ENCODE measurements around the gene MYO7A.

The MYO7A gene

GRCh38 chr11:77129069-77129841 lies 1.2 kb downstream of the MYO7A start:
- peaks cover 0 to 14% of the 10 kb centered on the region in 2 donors for H3K36me3 ChIP-seq (replicated peaks in 1 of 2; ENCODE audit: control insufficient read depth in 2 of 2, insufficient read depth in 2 of 2, low read length in 2 of 2)
- H2BK5ac ChIP-seq (ENCODE audit: low read length): no peak overlapping the region
- no peak overlapping the region for H3K4me3 ChIP-seq (ENCODE audit: low read length in 2 of 2)
- H3K4ac ChIP-seq (ENCODE audit: low read length): no peak overlapping the region
- H3K14ac ChIP-seq (ENCODE audit: low read length): no peak overlapping the region
- no peaks in the 10 kb centered on the region for H3K27me3 ChIP-seq (ENCODE audit: control insufficient read depth in 3 of 3, insufficient read depth in 3 of 3, low read depth in 1 of 3, low read length in 3 of 3)
- WGBS, 2 donors (ENCODE audit: extremely low coverage in 2 of 2, insufficient read length in 2 of 2, insufficient replicate concordance in 1 of 2): no CpG with 5 or more reads among the region's 11 CpGs
- no peak overlapping the region for H3K27ac ChIP-seq (replicated peaks; ENCODE audit: low read length)
- no peak for DNase-seq (ENCODE audit: low spot score)
- H3K9ac ChIP-seq (ENCODE audit: low read depth, low read length, poor library complexity): no peak overlapping the region
- H3K4me1 ChIP-seq (ENCODE audit: control insufficient read depth in 2 of 2, insufficient read depth in 1 of 2, low read depth in 1 of 2, low read length in 2 of 2): peaks cover 11 to 12% of the 10 kb centered on the region in 2 donors
- H3K4me2 ChIP-seq (ENCODE audit: insufficient read depth, low read length, poor library complexity, severe bottlenecking): no peak overlapping the region
- no peak overlapping the region for H2AK5ac ChIP-seq (ENCODE audit: low read depth, low read length)
- no peak overlapping the region for H4K91ac ChIP-seq (ENCODE audit: low read depth, low read length, poor library complexity)
- no peak overlapping the region for H4K8ac ChIP-seq (ENCODE audit: low read depth, low read length)
- no peaks in the 10 kb centered on the region for H3K9me3 ChIP-seq (replicated peaks in 1 of 2; ENCODE audit: control insufficient read depth in 2 of 2, insufficient read depth in 1 of 2, low read depth in 1 of 2, low read length in 2 of 2)
- no peak overlapping the region for H2BK120ac ChIP-seq (ENCODE audit: low read depth, low read length)
- no peaks in the 10 kb centered on the region for H3K79me1 ChIP-seq (ENCODE audit: low read depth, low read length)
- H2AFZ ChIP-seq (ENCODE audit: low read length): no peak overlapping the region
- no peak overlapping the region for H2BK15ac ChIP-seq (ENCODE audit: low read length)
- H3K23ac ChIP-seq (ENCODE audit: low read depth, low read length, poor library complexity): no peak overlapping the region
- H3K18ac ChIP-seq (ENCODE audit: low read length): no peak overlapping the region
- H2BK12ac ChIP-seq (ENCODE audit: low read length): peak overlapping the region; percentile 28

- Histone ChIP-seq H3K27me3 (ENCODE audit: control insufficient read depth in 3 of 3, insufficient read depth in 3 of 3, low read depth in 1 of 3, low read length in 3 of 3) (no peaks in the 10 kb centered on the region), H2BK12ac (ENCODE audit: low read length) (no peak overlapping the region), H3K27ac (replicated peaks; ENCODE audit: low read length) (no peak overlapping the region), H3K36me3 (replicated peaks in 1 of 2; ENCODE audit: control insufficient read depth in 2 of 2, insufficient read depth in 2 of 2, low read length in 2 of 2) (peaks cover 0 to 6% of the 10 kb centered on the region in 2 donors), H3K79me1 (ENCODE audit: low read depth, low read length) (no peaks in the 10 kb centered on the region), H3K4me2 (ENCODE audit: insufficient read depth, low read length, poor library complexity, severe bottlenecking) (no peak overlapping the region), H2AK5ac (ENCODE audit: low read depth, low read length) (peak overlapping the region; percentile 76), H2AFZ (ENCODE audit: low read length) (no peak overlapping the region), H2BK120ac (ENCODE audit: low read depth, low read length) (no peak overlapping the region), H3K4ac (ENCODE audit: low read length) (no peak overlapping the region), H3K9ac (ENCODE audit: low read depth, low read length, poor library complexity) (no peak overlapping the region), H4K91ac (ENCODE audit: low read depth, low read length, poor library complexity) (no peak overlapping the region), H4K8ac (ENCODE audit: low read depth, low read length) (no peak overlapping the region), H3K18ac (ENCODE audit: low read length) (peak overlapping the region; percentile 30), H3K9me3 (replicated peaks in 1 of 2; ENCODE audit: control insufficient read depth in 2 of 2, insufficient read depth in 1 of 2, low read depth in 1 of 2, low read length in 2 of 2) (no peaks in the 10 kb centered on the region), H3K23ac (ENCODE audit: low read depth, low read length, poor library complexity) (no peak overlapping the region), H3K4me3 (ENCODE audit: low read length in 2 of 2) (no peak overlapping the region), H3K14ac (ENCODE audit: low read length) (no peak overlapping the region), H2BK15ac (ENCODE audit: low read length) (no peak overlapping the region), H3K4me1 (ENCODE audit: control insufficient read depth in 2 of 2, insufficient read depth in 1 of 2, low read depth in 1 of 2, low read length in 2 of 2) (peaks cover 11 to 12% of the 10 kb centered on the region in 2 donors), H2BK5ac (ENCODE audit: low read length) (no peak overlapping the region)
- no CpG with 5 or more reads among the region's 11 CpGs for WGBS, 2 donors (ENCODE audit: extremely low coverage in 2 of 2, insufficient read length in 2 of 2, insufficient replicate concordance in 1 of 2)
- DNase-seq (ENCODE audit: low spot score): no peak
These were observed 2.1 kb downstream of the MYO7A start for GRCh38 chr11:77129842-77130756.

GRCh38 chr11:77130763-77131513 lies 2.9 kb downstream of the MYO7A start:
- no peak overlapping the region for H2BK12ac ChIP-seq (ENCODE audit: low read length)
- no peaks in the 10 kb centered on the region for H3K79me1 ChIP-seq (ENCODE audit: low read depth, low read length)
- DNase-seq (ENCODE audit: low spot score): no peak
- H2BK5ac ChIP-seq (ENCODE audit: low read length): no peak overlapping the region
- H4K8ac ChIP-seq (ENCODE audit: low read depth, low read length): peak overlapping the region; percentile 44
- no peak overlapping the region for H3K4me3 ChIP-seq (ENCODE audit: low read length in 2 of 2)
- H4K91ac ChIP-seq (ENCODE audit: low read depth, low read length, poor library complexity): no peak overlapping the region
- peak overlapping the region; percentile 76 for H2AK5ac ChIP-seq (ENCODE audit: low read depth, low read length)
- peak overlapping the region; percentile 67 for H3K18ac ChIP-seq (ENCODE audit: low read length)
- H3K23ac ChIP-seq (ENCODE audit: low read depth, low read length, poor library complexity): no peak overlapping the region
- no CpG with 5 or more reads among the region's 9 CpGs for WGBS, 2 donors (ENCODE audit: extremely low coverage in 2 of 2, insufficient read length in 2 of 2, insufficient replicate concordance in 1 of 2)
- no peak overlapping the region for H3K27ac ChIP-seq (replicated peaks; ENCODE audit: low read length)
- no peaks in the 10 kb centered on the region for H3K9me3 ChIP-seq (replicated peaks in 1 of 2; ENCODE audit: control insufficient read depth in 2 of 2, insufficient read depth in 1 of 2, low read depth in 1 of 2, low read length in 2 of 2)
- H3K9ac ChIP-seq (ENCODE audit: low read depth, low read length, poor library complexity): peak overlapping the region; percentile 25
- H2BK120ac ChIP-seq (ENCODE audit: low read depth, low read length): no peak overlapping the region
- H3K36me3 ChIP-seq (replicated peaks in 1 of 2; ENCODE audit: control insufficient read depth in 2 of 2, insufficient read depth in 2 of 2, low read length in 2 of 2): no peaks in the 10 kb centered on the region
- H2BK15ac ChIP-seq (ENCODE audit: low read length): no peak overlapping the region
- no peak overlapping the region for H3K14ac ChIP-seq (ENCODE audit: low read length)
- no peaks in the 10 kb centered on the region for H3K27me3 ChIP-seq (ENCODE audit: control insufficient read depth in 3 of 3, insufficient read depth in 3 of 3, low read depth in 1 of 3, low read length in 3 of 3)
- H2AFZ ChIP-seq (ENCODE audit: low read length): peak overlapping the region; percentile 47
- no peak overlapping the region for H3K4ac ChIP-seq (ENCODE audit: low read length)
- H3K4me2 ChIP-seq (ENCODE audit: insufficient read depth, low read length, poor library complexity, severe bottlenecking): no peak overlapping the region
- H3K4me1 ChIP-seq (ENCODE audit: control insufficient read depth in 2 of 2, insufficient read depth in 1 of 2, low read depth in 1 of 2, low read length in 2 of 2): peaks cover 11 to 12% of the 10 kb centered on the region in 2 donors
